ENCODE measurements around the gene ABCC12. TPM values are rescaled to one million over a fixed set of nuclear protein-coding genes. Genes with fewer than 3 reads are reported as not detected.

The ABCC12 gene
- total and polyA plus RNA-seq, 2 donors (not counting 1 experiment from before 2014, with no cell fraction given), result not detected

GRCh38 chr16:48113471-48113870, 42.3 kb downstream of the ABCC12 start:
- Mint-ChIP-seq H3K27ac (no peak overlapping the region), H3K9me3 (ENCODE audit: insufficient read depth) (no peaks in the 10 kb centered on the region), H3K27me3 (peaks cover 10% of the 10 kb centered on the region), H3K4me1 (no peaks in the 10 kb centered on the region), H3K4me3 (no peak overlapping the region)
- Histone ChIP-seq H2AFZ (ENCODE audit: insufficient read depth, low read depth, low read length, poor library complexity, severe bottlenecking) (no peak overlapping the region), H3K4me2 (replicated peaks; ENCODE audit: low read depth, low read length, poor library complexity, severe bottlenecking) (no peak overlapping the region), H3K4me3 (ENCODE audit: control extremely low read depth in 1 of 5, extremely low read depth in 1 of 5, insufficient read depth in 1 of 5, low read depth in 2 of 5, low read length in 4 of 5) (no peak overlapping the region), H3K4me1 (ENCODE audit: control insufficient read depth in 2 of 2, insufficient read depth in 2 of 2, low read length in 2 of 2) (no peaks in the 10 kb centered on the region), H3K9me3 (ENCODE audit: control extremely low read depth in 1 of 3, control insufficient read depth in 2 of 3, insufficient read depth in 1 of 3, low read length in 2 of 3) (no peaks in the 10 kb centered on the region), H4K20me1 (ENCODE audit: control insufficient read depth, insufficient read depth, low read length, poor library complexity, severe bottlenecking) (no peaks in the 10 kb centered on the region), H3K27ac (ENCODE audit: low read length in 2 of 2) (no peak overlapping the region), H3K9ac (ENCODE audit: low read length) (no peak overlapping the region), H3K36me3 (replicated peaks in 1 of 2; ENCODE audit: control extremely low read depth in 1 of 2, control insufficient read depth in 1 of 2, extremely low read depth in 1 of 2, insufficient read depth in 2 of 2, low read length in 1 of 2) (no peaks in the 10 kb centered on the region), H3K79me2 (ENCODE audit: control insufficient read depth, insufficient read depth, low read length) (no peaks in the 10 kb centered on the region), H3K27me3 (replicated peaks in 1 of 4; ENCODE audit: control extremely low read depth in 1 of 4, control insufficient read depth in 3 of 4, insufficient read depth in 4 of 4, low read length in 3 of 4) (peaks cover 0 to 6% (median 0%) of the 10 kb centered on the region in 4 experiments)
- DNase-seq (no peak), ATAC-seq (ENCODE audit: low read depth) (no peak)
- intact Hi-C loops (cut with micrococcal nuclease), result no loop called here
- WGBS (ENCODE audit: insufficient coverage), result 77% methylated on average over 5 of the region's 7 CpGs
- POLR2A ChIA-PET, result no interaction called here
- CTCF ChIA-PET, result interaction anchor here (0.9 to 1.6 kb wide), 5 partner anchors 8 to 972 kb away, joined by 3 to 14 read pairs (median 3); partner anchors contain the start of gene NETO2
- TF ChIP-seq EZH2 (IDR thresholded peaks at IDR 0.05; ENCODE audit: borderline replicate concordance, insufficient read depth, low read depth, low read length, poor library complexity, severe bottlenecking) (no peak), CTCF (IDR thresholded peaks at IDR 0.05) (no peak)

- Mint-ChIP-seq H3K4me3 (no peak overlapping the region), H3K27me3 (peaks cover 10% of the 10 kb centered on the region), H3K4me1 (no peaks in the 10 kb centered on the region), H3K27ac (no peak overlapping the region), H3K9me3 (ENCODE audit: insufficient read depth) (no peaks in the 10 kb centered on the region)
- no peak for DNase-seq
- 82% methylated on average over 6 of the region's 6 CpGs for WGBS (ENCODE audit: insufficient coverage)
- no peak overlapping the region for H3K27ac ChIP-seq (ENCODE audit: low read length in 2 of 2)
- ChIA-PET POLR2A (no interaction called here), CTCF (interaction anchor here (1.0 to 1.6 kb wide), 4 partner anchors 8 to 971 kb away, joined by 3 to 14 read pairs (median 4); partner anchors contain the start of gene NETO2)
- no peaks in the 10 kb centered on the region for H3K36me3 ChIP-seq (replicated peaks in 1 of 2; ENCODE audit: control extremely low read depth in 1 of 2, control insufficient read depth in 1 of 2, extremely low read depth in 1 of 2, insufficient read depth in 2 of 2, low read length in 1 of 2)
- H2AFZ ChIP-seq (ENCODE audit: insufficient read depth, low read depth, low read length, poor library complexity, severe bottlenecking), result no peak overlapping the region
- no peak overlapping the region for H3K4me3 ChIP-seq (ENCODE audit: control extremely low read depth in 1 of 5, extremely low read depth in 1 of 5, insufficient read depth in 1 of 5, low read depth in 2 of 5, low read length in 4 of 5)
- intact Hi-C loops (cut with micrococcal nuclease), result no loop called here
- ATAC-seq (ENCODE audit: low read depth), result no peak
- H4K20me1 ChIP-seq (ENCODE audit: control insufficient read depth, insufficient read depth, low read length, poor library complexity, severe bottlenecking), result no peaks in the 10 kb centered on the region
- no peaks in the 10 kb centered on the region for H3K79me2 ChIP-seq (ENCODE audit: control insufficient read depth, insufficient read depth, low read length)
- H3K9me3 ChIP-seq (ENCODE audit: control extremely low read depth in 1 of 3, control insufficient read depth in 2 of 3, insufficient read depth in 1 of 3, low read length in 2 of 3), result no peaks in the 10 kb centered on the region
- peaks cover 0 to 6% (median 0%) of the 10 kb centered on the region in 4 experiments for H3K27me3 ChIP-seq (replicated peaks in 1 of 4; ENCODE audit: control extremely low read depth in 1 of 4, control insufficient read depth in 3 of 4, insufficient read depth in 4 of 4, low read length in 3 of 4)
- TF ChIP-seq CTCF (IDR thresholded peaks at IDR 0.05) (no peak), EZH2 (IDR thresholded peaks at IDR 0.05; ENCODE audit: borderline replicate concordance, insufficient read depth, low read depth, low read length, poor library complexity, severe bottlenecking) (no peak)
- H3K9ac ChIP-seq (ENCODE audit: low read length), result no peak overlapping the region
- H3K4me2 ChIP-seq (replicated peaks; ENCODE audit: low read depth, low read length, poor library complexity, severe bottlenecking), result no peak overlapping the region
- H3K4me1 ChIP-seq (ENCODE audit: control insufficient read depth in 2 of 2, insufficient read depth in 2 of 2, low read length in 2 of 2), result no peaks in the 10 kb centered on the region
These were observed 42.8 kb downstream of the ABCC12 start for GRCh38 chr16:48113001-48113400.
